B cell (primary cell): ENCODE data around the gene GRM2. TPM values are rescaled to one million over a fixed set of nuclear protein-coding genes. Genes with fewer than 3 reads are reported as not detected.

ENCODE experiments used
- ATAC-seq: fragments of 200-7000 bp; cut with Tn5 transposase; one replicate; pipeline ENCODE4 v1.10.0; 2021; ENCODE audit warnings: low read depth, mild to moderate bottlenecking, moderate number of reproducible peaks, moderate library complexity
- CTCF ChIA-PET: fragments of 350-600 bp; sonication (Branson Sonifier 250); formaldehyde crosslinking; loops from one replicate; lab custom pipeline; 2021; ENCODE audit warnings: antibody characterized with exemption, inconsistent platforms; lab: Charles Lee
- POLR2A ChIA-PET: fragments of 350-600 bp; sonication (Branson Sonifier 250); formaldehyde crosslinking; loops from one replicate; lab custom pipeline; 2021; ENCODE audit warnings: antibody characterized with exemption; lab: Charles Lee
- DNase-seq: peaks from one replicate; pipeline ENCODE4 v3.0.0; 2013
- H2AFZ ChIP-seq: 2 replicates; pipeline ENCODE4 v1.6.1; 2012; ENCODE audit warnings: mild to moderate bottlenecking, low read depth, low read length; ENCODE audit not compliant: insufficient read depth, poor library complexity, severe bottlenecking
- H3K27ac ChIP-seq, 2 donors: 1 replicate in 1 of 2; 2 replicates in 1 of 2; pipeline ENCODE4 v1.5.1; 2012 to 2013; ENCODE audit warnings: low read length in 2 of 2, mild to moderate bottlenecking in 2 of 2, moderate library complexity in 1 of 2
- H3K27me3 ChIP-seq, 4 experiments: fragments of 200-600 bp in 1 of 4; sonication (generic) in 1 of 4; replicated peaks in 1 of 4; 1 replicate in 2 of 4; 2 replicates in 2 of 4; pipeline versions ENCODE4 v1.6.1 to v1.7.0; 2013 to 2016; ENCODE audit warnings: low read length in 3 of 4, mild to moderate bottlenecking in 2 of 4, mixed read lengths in 1 of 4, moderate library complexity in 1 of 4; ENCODE audit not compliant: insufficient read depth in 4 of 4, control insufficient read depth in 3 of 4; ENCODE audit errors: control extremely low read depth in 1 of 4
- H3K36me3 ChIP-seq, 2 experiments: replicated peaks in 1 of 2; 1 replicate in 1 of 2; 2 replicates in 1 of 2; pipeline versions ENCODE4 v1.6.1 to v1.7.1; 2013; ENCODE audit warnings: low read length in 1 of 2; ENCODE audit not compliant: insufficient read depth in 2 of 2, control insufficient read depth in 1 of 2; ENCODE audit errors: control extremely low read depth in 1 of 2, extremely low read depth in 1 of 2
- H3K4me1 ChIP-seq, 2 donors: fragments of 200-600 bp in 1 of 2; sonication (generic) in 1 of 2; 1 replicate in 1 of 2; 2 replicates in 1 of 2; pipeline versions ENCODE4 v1.5.1 to v1.6.1; 2013 to 2017; ENCODE audit warnings: low read length in 2 of 2; ENCODE audit not compliant: control insufficient read depth in 2 of 2, insufficient read depth in 2 of 2
- H3K4me2 ChIP-seq: replicated peaks from 2 replicates; pipeline ENCODE3; 2012; ENCODE audit warnings: mild to moderate bottlenecking, low read depth, low read length; ENCODE audit not compliant: poor library complexity, severe bottlenecking
- H3K4me3 ChIP-seq, 5 experiments: fragments of 200-600 bp in 1 of 5; sonication (generic) in 1 of 5; 1 replicate in 3 of 5; 2 replicates in 2 of 5; pipeline versions ENCODE4 v1.5.1 to v1.7.0; 2011 to 2016; ENCODE audit warnings: low read length in 4 of 5, mild to moderate bottlenecking in 4 of 5, low read depth in 2 of 5, control low read depth in 1 of 5, moderate library complexity in 1 of 5; ENCODE audit not compliant: insufficient read depth in 1 of 5; ENCODE audit errors: control extremely low read depth in 1 of 5, extremely low read depth in 1 of 5
- H3K79me2 ChIP-seq: fragments of 200-600 bp; sonication (generic); one replicate; pipeline ENCODE4 v1.6.0; 2016; ENCODE audit warnings: low read length; ENCODE audit not compliant: control insufficient read depth, insufficient read depth
- H3K9ac ChIP-seq: fragments of 200-600 bp; sonication (generic); 2 replicates; pipeline ENCODE4 v1.6.1; 2017; ENCODE audit warnings: mild to moderate bottlenecking, low read length, moderate library complexity
- H3K9me3 ChIP-seq, 3 donors: one replicate each; pipeline versions ENCODE4 v1.6.1 to v1.7.1; 2013; ENCODE audit warnings: low read length in 2 of 3; ENCODE audit not compliant: control insufficient read depth in 2 of 3, insufficient read depth in 1 of 3; ENCODE audit errors: control extremely low read depth in 1 of 3
- H4K20me1 ChIP-seq: 2 replicates; pipeline ENCODE4 v1.6.0; 2012; ENCODE audit warnings: mild to moderate bottlenecking, low read length; ENCODE audit not compliant: insufficient read depth, control insufficient read depth, poor library complexity, severe bottlenecking
- H3K27ac Mint-ChIP-seq: one replicate; pipeline ENCODE4 v1.8.0; 2021; ENCODE audit warnings: mixed read lengths
- H3K27me3 Mint-ChIP-seq: one replicate; pipeline ENCODE4 v1.8.0; 2021; ENCODE audit warnings: mixed read lengths
- H3K4me1 Mint-ChIP-seq: one replicate; pipeline ENCODE4 v1.8.0; 2021; ENCODE audit warnings: mixed read lengths
- H3K4me3 Mint-ChIP-seq: one replicate; pipeline ENCODE4 v1.8.0; 2021; ENCODE audit warnings: mixed read lengths
- H3K9me3 Mint-ChIP-seq: one replicate; pipeline ENCODE4 v1.8.0; 2022; ENCODE audit warnings: mixed read lengths; ENCODE audit not compliant: insufficient read depth
- CTCF ChIP-seq: fragments of 200-600 bp; IDR thresholded peaks from one replicate; pipeline ENCODE4 v1.8.0; 2022; ENCODE audit warnings: antibody characterized with exemption, mild to moderate bottlenecking
- EZH2 ChIP-seq: IDR thresholded peaks from 2 replicates; pipeline ENCODE4 v1.6.1; 2012; ENCODE audit warnings: borderline replicate concordance, low read depth, mild to moderate bottlenecking, moderate library complexity, low read length; ENCODE audit not compliant: insufficient read depth, poor library complexity, severe bottlenecking
- WGBS: methylation state at CpG from one replicate; pipeline ENCODE4 v1.1.5; 2013; ENCODE audit warnings: missing lambda C conversion rate; ENCODE audit not compliant: insufficient coverage; 5-methylcytosine and 5-hydroxymethylcytosine counted together
- intact Hi-C: fragments of 100-400 bp; cut with micrococcal nuclease; formaldehyde crosslinking; loops from one replicate; pipeline ENCODE4 v1.10.0; 2022
- polyA plus RNA-seq: library from polyadenylated mRNA; depleted of rRNA; stranded (reverse); fragments of >200 nt; gene quantifications from 2 replicates; pipeline ENCODE4 v1.2.3, GENCODE V29; 2012
- total RNA-seq, 2 donors: library from RNA; stranded (reverse); fragments of 120-200 nt in 1 of 2; gene quantifications; 1 replicate in 1 of 2; 2 replicates in 1 of 2; pipeline versions ENCODE4 v1.2.3 to v1.2.4, GENCODE V29; 2013 to 2022

The GRM2 gene
- total and polyA plus RNA-seq, 2 donors (not counting 1 experiment from before 2014, with no cell fraction given) = 0.86 to 2.8 TPM

- intact Hi-C loops = no loop called here
- TF ChIP-seq EZH2 (no peak), CTCF (no peak)
- Histone ChIP-seq H3K9ac (no peak overlapping the region), H4K20me1 (no peaks in the 10 kb centered on the region), H3K36me3 (no peaks in the 10 kb centered on the region), H3K4me3 (no peak overlapping the region), H3K79me2 (no peaks in the 10 kb centered on the region), H3K4me1 (no peaks in the 10 kb centered on the region), H3K4me2 (no peak overlapping the region), H3K27me3 (no peaks in the 10 kb centered on the region), H3K9me3 (no peaks in the 10 kb centered on the region), H3K27ac (no peak overlapping the region), H2AFZ (no peak overlapping the region)
- POLR2A ChIA-PET = no interaction called here
- Mint-ChIP-seq H3K4me3 (no peak overlapping the region), H3K4me1 (peaks cover 3% of the 10 kb centered on the region), H3K27me3 (peaks cover 3% of the 10 kb centered on the region), H3K27ac (no peak overlapping the region), H3K9me3 (no peaks in the 10 kb centered on the region)
- DNase-seq (no peak), ATAC-seq (no peak)
- 95% methylated on average over 19 of the region's 20 CpGs for WGBS
- CTCF ChIA-PET = no interaction called here
Observed at GRCh38 chr3:51712511-51712931, 5.7 kb downstream of the GRM2 start.

- no peaks in the 10 kb centered on the region for H3K79me2 ChIP-seq
- Mint-ChIP-seq H3K9me3 (no peaks in the 10 kb centered on the region), H3K27ac (no peak overlapping the region), H3K4me3 (no peak overlapping the region), H3K4me1 (peaks cover 3% of the 10 kb centered on the region), H3K27me3 (peaks cover 3% of the 10 kb centered on the region)
- intact Hi-C loops = no loop called here
- H3K9me3 ChIP-seq = no peaks in the 10 kb centered on the region
- no peak for ATAC-seq
- H2AFZ ChIP-seq = no peak overlapping the region
- H3K4me2 ChIP-seq = no peak overlapping the region
- no peaks in the 10 kb centered on the region for H3K4me1 ChIP-seq
- H3K36me3 ChIP-seq = no peaks in the 10 kb centered on the region
- WGBS = 96% methylated on average over 18 of the region's 19 CpGs
- H3K27me3 ChIP-seq = no peaks in the 10 kb centered on the region
- DNase-seq = no peak
- no peak for TF ChIP-seq EZH2
- no peak overlapping the region for H3K9ac ChIP-seq
- ChIA-PET POLR2A (no interaction called here), CTCF (no interaction called here)
- no peak overlapping the region for H3K4me3 ChIP-seq
- no peak overlapping the region for H3K27ac ChIP-seq
- H4K20me1 ChIP-seq = no peaks in the 10 kb centered on the region
Observed at GRCh38 chr3:51712963-51713362, 6.1 kb downstream of the GRM2 start.
